GM12801 (cell line): ENCODE results near the gene CYP2U1.

Experiments used
- CTCF ChIP-seq: IDR thresholded peaks from one replicate; pipeline ENCODE4 v1.5.1; 2011; ENCODE audit warnings: control low read depth; ENCODE audit not compliant: insufficient read length; ENCODE audit errors: extremely low read depth

CYP2U1 gene

GRCh38 chr4:107993969-107994368, 62.6 kb downstream of the CYP2U1 start:
- no peak for TF ChIP-seq CTCF

GRCh38 chr4:107994894-107995293, 63.5 kb downstream of the CYP2U1 start:
- TF ChIP-seq CTCF: no peak

GRCh38 chr4:107996949-107997788, 65.8 kb downstream of the CYP2U1 start:
- no peak for TF ChIP-seq CTCF

GRCh38 chr4:107997794-107998193, 66.4 kb downstream of the CYP2U1 start:
- TF ChIP-seq CTCF: no peak

GRCh38 chr4:107999932-108000539, 68.7 kb downstream of the CYP2U1 start:
- TF ChIP-seq CTCF: no peak

- no peak for TF ChIP-seq CTCF
Observed at GRCh38 chr4:108001540-108002135, 70.3 kb downstream of the CYP2U1 start.
